ENCODE measurements around the gene PAQR8.

The PAQR8 gene

DNA sequence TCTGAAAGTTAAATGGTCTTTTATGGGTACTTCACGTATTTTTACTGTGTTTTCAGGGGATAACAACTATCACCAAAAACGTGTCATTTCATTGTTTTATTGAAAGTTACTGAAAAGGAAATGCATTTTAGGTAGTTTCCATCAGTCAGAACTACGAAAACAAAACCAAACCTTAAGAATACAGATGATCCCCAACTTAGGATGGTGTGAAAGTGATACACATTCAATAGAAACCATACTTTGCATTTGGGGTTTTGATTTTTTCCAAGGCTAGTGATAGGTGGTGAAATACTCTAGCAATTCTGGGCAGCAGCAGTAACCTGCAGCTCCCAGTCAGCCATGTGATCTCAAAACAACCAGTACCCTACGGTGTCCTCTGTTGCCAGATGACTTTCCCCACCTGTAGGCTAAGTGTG is 32.3 kb downstream of the PAQR8 start:
- TF ChIP-seq CTCF (IDR thresholded peaks at IDR 0.05; ENCODE audit: borderline replicate concordance, insufficient read depth, low read depth, low read length) = no peak
- no peak overlapping the region for H3K4me3 ChIP-seq (ENCODE audit: low read depth, low read length)

DNA sequence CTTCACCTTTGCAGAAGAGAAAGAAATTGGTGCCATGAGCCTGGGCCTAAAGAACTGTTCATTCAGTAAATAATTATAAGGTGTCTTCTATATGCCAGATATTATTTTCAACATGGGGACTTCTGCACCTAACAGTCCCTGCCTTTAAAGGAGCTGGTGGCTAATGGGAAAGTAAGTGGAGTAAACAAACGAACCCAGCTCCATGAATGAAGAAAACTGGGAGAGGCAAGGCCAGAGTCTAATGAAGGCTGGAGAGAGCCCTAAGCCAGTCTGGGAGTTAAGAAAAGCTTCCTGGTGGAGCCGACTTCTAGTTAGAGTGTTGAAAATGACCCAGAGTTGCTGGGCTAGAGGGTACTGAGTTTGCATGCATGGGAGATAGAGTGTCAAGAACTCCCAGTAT is 34.0 kb downstream of the PAQR8 start:
- H3K4me3 ChIP-seq (ENCODE audit: low read depth, low read length) = no peak overlapping the region
- no peak for TF ChIP-seq CTCF (IDR thresholded peaks at IDR 0.05; ENCODE audit: borderline replicate concordance, insufficient read depth, low read depth, low read length)

- peak; percentile 77 for TF ChIP-seq CTCF (IDR thresholded peaks at IDR 0.05; ENCODE audit: borderline replicate concordance, insufficient read depth, low read depth, low read length)
- no peak overlapping the region for H3K4me3 ChIP-seq (ENCODE audit: low read depth, low read length)
These were observed 37.8 kb downstream of the PAQR8 start for GRCh38 chr6:52399511-52400312.

GRCh38 chr6:52400313-52401041 is 38.5 kb downstream of the PAQR8 start:
- no peak overlapping the region for H3K4me3 ChIP-seq (ENCODE audit: low read depth, low read length)
- no peak for TF ChIP-seq CTCF (IDR thresholded peaks at IDR 0.05; ENCODE audit: borderline replicate concordance, insufficient read depth, low read depth, low read length)

- no peak overlapping the region for H3K4me3 ChIP-seq (ENCODE audit: low read depth, low read length)
- TF ChIP-seq CTCF (IDR thresholded peaks at IDR 0.05; ENCODE audit: borderline replicate concordance, insufficient read depth, low read depth, low read length) = no peak
These were observed 41.1 kb downstream of the PAQR8 start for GRCh38 chr6:52403086-52403485.

DNA sequence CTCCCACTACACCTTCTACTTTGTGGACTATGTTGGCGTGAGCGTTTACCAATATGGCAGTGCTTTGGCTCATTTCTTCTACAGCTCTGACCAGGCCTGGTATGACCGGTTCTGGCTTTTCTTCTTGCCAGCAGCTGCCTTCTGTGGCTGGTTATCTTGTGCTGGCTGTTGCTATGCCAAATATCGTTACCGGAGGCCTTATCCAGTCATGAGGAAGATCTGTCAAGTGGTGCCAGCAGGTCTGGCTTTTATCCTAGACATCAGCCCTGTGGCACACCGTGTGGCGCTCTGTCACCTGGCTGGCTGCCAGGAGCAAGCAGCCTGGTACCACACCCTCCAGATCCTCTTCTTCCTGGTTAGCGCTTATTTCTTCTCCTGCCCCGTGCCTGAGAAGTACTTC is 41.7 kb downstream of the PAQR8 start:
- TF ChIP-seq CTCF (IDR thresholded peaks at IDR 0.05; ENCODE audit: borderline replicate concordance, insufficient read depth, low read depth, low read length) = no peak
- no peak overlapping the region for H3K4me3 ChIP-seq (ENCODE audit: low read depth, low read length)

GRCh38 chr6:52405243-52405642 is 43.3 kb downstream of the PAQR8 start:
- no peak for TF ChIP-seq CTCF (IDR thresholded peaks at IDR 0.05; ENCODE audit: borderline replicate concordance, insufficient read depth, low read depth, low read length)

More at GRCh38 chr6:52405243-52405642, 43.3 kb downstream of the PAQR8 start:
- no peak overlapping the region for H3K4me3 ChIP-seq (ENCODE audit: low read depth, low read length)
